ENCODE measurements around the gene KLF13. TPM values are rescaled to one million over a fixed set of nuclear protein-coding genes. Genes with fewer than 3 reads are reported as not detected.
A peak's percentile ranks its signal among the peaks of the same experiment; 100 is the strongest.

The KLF13 gene
- total RNA-seq, 2 donors from 2014 or later, result 68.9 to 92.3 TPM

GRCh38 chr15:31374986-31375385 lies 48.4 kb downstream of the KLF13 start:
- peaks cover 18% of the 10 kb centered on the region for H3K4me1 ChIP-seq
- no peak for DNase-seq
- no peaks in the 10 kb centered on the region for H3K27me3 ChIP-seq
- peak overlapping the region in 1 of 2 donors; percentile 35 for H3K9ac ChIP-seq (ENCODE audit: low read depth in 2 of 2, low read length in 2 of 2)
- TF ChIP-seq CTCF (IDR thresholded peaks at IDR 0.05), result no peak
- no peaks in the 10 kb centered on the region for H3K9me3 ChIP-seq
- H3K36me3 ChIP-seq, result peaks cover 6% of the 10 kb centered on the region
- intact Hi-C loops (cut with DNase I), result loop anchor here (5.0 kb wide), 1 partner anchor 43 kb away; no protein-coding TSS in a partner anchor
- H3K4me3 ChIP-seq, result no peak overlapping the region
- H3K27ac ChIP-seq, result peak overlapping the region; percentile 50

- no peak for TF ChIP-seq CTCF (IDR thresholded peaks at IDR 0.05)
- Histone ChIP-seq H3K27me3 (no peaks in the 10 kb centered on the region), H3K27ac (no peak overlapping the region), H3K4me3 (no peak overlapping the region), H3K4me1 (peaks cover 18% of the 10 kb centered on the region), H3K9ac (ENCODE audit: low read depth in 2 of 2, low read length in 2 of 2) (peak overlapping the region in 1 of 2 donors; percentile 56), H3K9me3 (no peaks in the 10 kb centered on the region), H3K36me3 (peaks cover 6% of the 10 kb centered on the region)
- no peak for DNase-seq
- intact Hi-C loops (cut with DNase I), result loop anchor here (5.0 kb wide), 1 partner anchor 43 kb away; no protein-coding TSS in a partner anchor
These were observed 49.1 kb downstream of the KLF13 start for GRCh38 chr15:31375772-31376171.

GRCh38 chr15:31376511-31376910 lies 49.9 kb downstream of the KLF13 start:
- no peaks in the 10 kb centered on the region for H3K27me3 ChIP-seq
- DNase-seq, result peak; percentile 61
- no peaks in the 10 kb centered on the region for H3K9me3 ChIP-seq
- H3K4me3 ChIP-seq, result no peak overlapping the region
- H3K4me1 ChIP-seq, result peaks cover 18% of the 10 kb centered on the region
- no peak overlapping the region for H3K27ac ChIP-seq
- TF ChIP-seq CTCF (IDR thresholded peaks at IDR 0.05), result no peak
- peaks cover 6% of the 10 kb centered on the region for H3K36me3 ChIP-seq
- H3K9ac ChIP-seq (ENCODE audit: low read depth in 2 of 2, low read length in 2 of 2), result no peak overlapping the region
- intact Hi-C loops (cut with DNase I), result loop anchor here (5.0 kb wide), 1 partner anchor 44 kb away; no protein-coding TSS in a partner anchor

GRCh38 chr15:31377030-31377429 lies 50.4 kb downstream of the KLF13 start:
- Histone ChIP-seq H3K4me1 (peaks cover 18% of the 10 kb centered on the region), H3K36me3 (peaks cover 6% of the 10 kb centered on the region), H3K27me3 (no peaks in the 10 kb centered on the region), H3K27ac (no peak overlapping the region), H3K9ac (ENCODE audit: low read depth in 2 of 2, low read length in 2 of 2) (peak overlapping the region in 1 of 2 donors; percentile 40), H3K4me3 (no peak overlapping the region), H3K9me3 (no peaks in the 10 kb centered on the region)
- no peak for TF ChIP-seq CTCF (IDR thresholded peaks at IDR 0.05)
- peak; percentile 82 for DNase-seq
- intact Hi-C loops (cut with DNase I), result loop anchor here (5.0 kb wide), 1 partner anchor 45 kb away; no protein-coding TSS in a partner anchor

GRCh38 chr15:31378363-31378903 lies 51.8 kb downstream of the KLF13 start:
- Histone ChIP-seq H3K4me1 (peaks cover 14% of the 10 kb centered on the region), H3K36me3 (no peaks in the 10 kb centered on the region), H3K27ac (no peak overlapping the region), H3K9me3 (no peaks in the 10 kb centered on the region), H3K27me3 (no peaks in the 10 kb centered on the region), H3K9ac (ENCODE audit: low read depth in 2 of 2, low read length in 2 of 2) (peak overlapping the region in 1 of 2 donors; percentile 12), H3K4me3 (no peak overlapping the region)
- intact Hi-C loops (cut with DNase I), result loop anchor here (5.0 kb wide), 1 partner anchor 46 kb away; no protein-coding TSS in a partner anchor
- TF ChIP-seq CTCF (IDR thresholded peaks at IDR 0.05), result no peak
- DNase-seq, result no peak
